ENCODE data around the gene TRIM54.
"Not testable (repeated sequence)": the region's sequence is repeated elsewhere in the genome, so short reads cannot be mapped to it uniquely, and the experiment has no call there.

Gene TRIM54

GRCh38 chr2:27288610-27289009 lies 6.4 kb downstream of the TRIM54 start:
- Mint-ChIP-seq H3K36me3 (ENCODE audit: low read depth) (no peaks in the 10 kb centered on the region), H3K27me3 (no peaks in the 10 kb centered on the region), H3K4me3 (no peak overlapping the region), H3K27ac (no peak overlapping the region), H3K4me1 (ENCODE audit: low read depth) (no peaks in the 10 kb centered on the region), H3K9me3 (no peaks in the 10 kb centered on the region)

- no peaks in the 10 kb centered on the region for H3K36me3 Mint-ChIP-seq (ENCODE audit: low read depth)
- H3K4me1 Mint-ChIP-seq (ENCODE audit: low read depth): no peaks in the 10 kb centered on the region
- H3K27ac Mint-ChIP-seq: no peak overlapping the region
- H3K4me3 Mint-ChIP-seq: no peak overlapping the region
- no peaks in the 10 kb centered on the region for H3K27me3 Mint-ChIP-seq
- no peaks in the 10 kb centered on the region for H3K9me3 Mint-ChIP-seq
These were observed 8.3 kb downstream of the TRIM54 start for GRCh38 chr2:27290549-27290948.

- Mint-ChIP-seq H3K4me1 (ENCODE audit: low read depth) (no peaks in the 10 kb centered on the region), H3K27ac (no peak overlapping the region), H3K4me3 (no peak overlapping the region), H3K36me3 (ENCODE audit: low read depth) (no peaks in the 10 kb centered on the region), H3K9me3 (no peaks in the 10 kb centered on the region), H3K27me3 (peaks cover 5% of the 10 kb centered on the region)
These were observed 9.6 kb downstream of the TRIM54 start for GRCh38 chr2:27291865-27292264.

- H3K27me3 Mint-ChIP-seq: peaks cover 9% of the 10 kb centered on the region
- no peaks in the 10 kb centered on the region for H3K4me1 Mint-ChIP-seq (ENCODE audit: low read depth)
- H3K27ac Mint-ChIP-seq: no peak overlapping the region
- no peaks in the 10 kb centered on the region for H3K9me3 Mint-ChIP-seq
- H3K36me3 Mint-ChIP-seq (ENCODE audit: low read depth): no peaks in the 10 kb centered on the region
- H3K4me3 Mint-ChIP-seq: no peak overlapping the region
These were observed 12.7 kb downstream of the TRIM54 start for GRCh38 chr2:27294928-27295327.

- no peaks in the 10 kb centered on the region for H3K36me3 Mint-ChIP-seq (ENCODE audit: low read depth)
- no peaks in the 10 kb centered on the region for H3K4me1 Mint-ChIP-seq (ENCODE audit: low read depth)
- H3K9me3 Mint-ChIP-seq: no peaks in the 10 kb centered on the region
- peaks cover 9% of the 10 kb centered on the region for H3K27me3 Mint-ChIP-seq
- no peak overlapping the region for H3K27ac Mint-ChIP-seq
- H3K4me3 Mint-ChIP-seq: no peak overlapping the region
These were observed 14.3 kb downstream of the TRIM54 start for GRCh38 chr2:27296481-27296880.

GRCh38 chr2:27297195-27297594 lies 15.0 kb downstream of the TRIM54 start:
- H3K4me1 Mint-ChIP-seq (ENCODE audit: low read depth): no peaks in the 10 kb centered on the region
- H3K27me3 Mint-ChIP-seq: peaks cover 9% of the 10 kb centered on the region
- H3K36me3 Mint-ChIP-seq (ENCODE audit: low read depth): no peaks in the 10 kb centered on the region

GRCh38 chr2:27298391-27299080 lies 16.3 kb downstream of the TRIM54 start:
- H3K36me3 Mint-ChIP-seq (ENCODE audit: low read depth): no peaks in the 10 kb centered on the region
- no peak overlapping the region for H3K27ac Mint-ChIP-seq
- no peak overlapping the region for H3K4me3 Mint-ChIP-seq
- peaks cover 9% of the 10 kb centered on the region for H3K27me3 Mint-ChIP-seq
- H3K4me1 Mint-ChIP-seq (ENCODE audit: low read depth): peaks cover 6% of the 10 kb centered on the region
- no peaks in the 10 kb centered on the region for H3K9me3 Mint-ChIP-seq

More at GRCh38 chr2:27297195-27297594, 15.0 kb downstream of the TRIM54 start:
- Mint-ChIP-seq H3K4me3 (no peak overlapping the region), H3K27ac (no peak overlapping the region), H3K9me3 (no peaks in the 10 kb centered on the region)

GRCh38 chr2:27300606-27301005 lies 18.4 kb downstream of the TRIM54 start:
- not testable (repeated sequence) for H3K9me3 Mint-ChIP-seq; H3K4me1 Mint-ChIP-seq (ENCODE audit: low read depth); H3K36me3 Mint-ChIP-seq (ENCODE audit: low read depth); H3K27ac Mint-ChIP-seq; H3K4me3 Mint-ChIP-seq
- H3K27me3 Mint-ChIP-seq: peaks cover 23% of the 10 kb centered on the region

- Mint-ChIP-seq H3K4me1 (ENCODE audit: low read depth) (peaks cover 13% of the 10 kb centered on the region), H3K4me3 (peak overlapping the region; percentile 44), H3K27me3 (peaks cover 20% of the 10 kb centered on the region), H3K36me3 (ENCODE audit: low read depth) (no peaks in the 10 kb centered on the region), H3K9me3 (no peaks in the 10 kb centered on the region), H3K27ac (no peak overlapping the region)
These were observed 21.1 kb downstream of the TRIM54 start for GRCh38 chr2:27303093-27304025.

GRCh38 chr2:27304488-27305240 lies 22.4 kb downstream of the TRIM54 start:
- Mint-ChIP-seq H3K4me3 (no peak overlapping the region), H3K4me1 (ENCODE audit: low read depth) (peaks cover 13% of the 10 kb centered on the region), H3K27ac (no peak overlapping the region), H3K9me3 (no peaks in the 10 kb centered on the region), H3K36me3 (ENCODE audit: low read depth) (peaks cover 9% of the 10 kb centered on the region), H3K27me3 (peaks cover 20% of the 10 kb centered on the region)

GRCh38 chr2:27305516-27305915 lies 23.3 kb downstream of the TRIM54 start:
- Mint-ChIP-seq H3K27ac (no peak overlapping the region), H3K9me3 (no peaks in the 10 kb centered on the region), H3K4me3 (no peak overlapping the region), H3K27me3 (peaks cover 20% of the 10 kb centered on the region), H3K36me3 (ENCODE audit: low read depth) (peaks cover 12% of the 10 kb centered on the region), H3K4me1 (ENCODE audit: low read depth) (peaks cover 13% of the 10 kb centered on the region)

GRCh38 chr2:27306136-27306535 lies 23.9 kb downstream of the TRIM54 start:
- H3K27ac Mint-ChIP-seq: no peak overlapping the region
- H3K27me3 Mint-ChIP-seq: peaks cover 20% of the 10 kb centered on the region
- no peak overlapping the region for H3K4me3 Mint-ChIP-seq
- peaks cover 13% of the 10 kb centered on the region for H3K36me3 Mint-ChIP-seq (ENCODE audit: low read depth)
- peaks cover 13% of the 10 kb centered on the region for H3K4me1 Mint-ChIP-seq (ENCODE audit: low read depth)
- H3K9me3 Mint-ChIP-seq: no peaks in the 10 kb centered on the region

GRCh38 chr2:27306573-27307286 lies 24.5 kb downstream of the TRIM54 start:
- Mint-ChIP-seq H3K36me3 (ENCODE audit: low read depth) (peaks cover 19% of the 10 kb centered on the region), H3K4me3 (peak overlapping the region; percentile 41), H3K4me1 (ENCODE audit: low read depth) (peaks cover 13% of the 10 kb centered on the region), H3K27me3 (peaks cover 20% of the 10 kb centered on the region), H3K27ac (no peak overlapping the region), H3K9me3 (no peaks in the 10 kb centered on the region)

- H3K9me3 Mint-ChIP-seq: no peaks in the 10 kb centered on the region
- peaks cover 21% of the 10 kb centered on the region for H3K36me3 Mint-ChIP-seq (ENCODE audit: low read depth)
- peaks cover 13% of the 10 kb centered on the region for H3K4me1 Mint-ChIP-seq (ENCODE audit: low read depth)
- peaks cover 20% of the 10 kb centered on the region for H3K27me3 Mint-ChIP-seq
- H3K4me3 Mint-ChIP-seq: peak overlapping the region; percentile 35
- no peak overlapping the region for H3K27ac Mint-ChIP-seq
These were observed 25.0 kb downstream of the TRIM54 start for GRCh38 chr2:27307287-27307544.

Measured in stimulated activated naive CD8-positive, alpha-beta T cell treated with anti-CD3 and anti-CD28 coated beads, Interleukin-15, Interleukin-2, amounts not matched to agents 100 ng/mL and 50 ng/mL, for 24 hours (primary cell).